Activated CD8-positive, alpha-beta memory T cell treated with anti-CD3 and anti-CD28 coated beads, Interleukin-2, amount 50 U/mL, for 4 hours (primary cell): ENCODE data around the gene MEGF11.
"Not testable (repeated sequence)": the region's sequence is repeated elsewhere in the genome, so short reads cannot be mapped to it uniquely, and the experiment has no call there.

Experiments used
- DNase-seq: peaks from one replicate; pipeline ENCODE4 v3.0.0-alpha.2; 2020

MEGF11 gene

DNA sequence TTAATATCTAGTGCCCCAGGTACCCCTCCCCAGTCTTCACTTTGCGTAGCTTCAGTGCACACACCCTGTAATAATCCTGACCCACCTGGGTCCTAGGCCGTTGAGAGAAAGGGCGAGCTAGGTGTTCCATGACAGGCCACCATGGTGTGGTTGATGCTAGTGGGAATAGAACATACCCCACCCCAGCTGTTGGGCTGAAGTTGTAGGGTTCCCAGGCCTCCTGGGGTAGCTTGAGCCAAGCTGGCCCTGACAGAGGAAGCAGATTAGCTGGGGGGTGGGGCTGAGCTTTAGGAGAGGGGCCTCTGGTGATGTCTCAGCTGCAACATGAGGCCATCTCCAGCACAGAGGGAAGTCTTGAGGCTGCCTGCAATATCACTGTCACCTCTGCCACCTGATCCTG is 343.7 kb downstream of the MEGF11 start:
- no peak for DNase-seq

DNA sequence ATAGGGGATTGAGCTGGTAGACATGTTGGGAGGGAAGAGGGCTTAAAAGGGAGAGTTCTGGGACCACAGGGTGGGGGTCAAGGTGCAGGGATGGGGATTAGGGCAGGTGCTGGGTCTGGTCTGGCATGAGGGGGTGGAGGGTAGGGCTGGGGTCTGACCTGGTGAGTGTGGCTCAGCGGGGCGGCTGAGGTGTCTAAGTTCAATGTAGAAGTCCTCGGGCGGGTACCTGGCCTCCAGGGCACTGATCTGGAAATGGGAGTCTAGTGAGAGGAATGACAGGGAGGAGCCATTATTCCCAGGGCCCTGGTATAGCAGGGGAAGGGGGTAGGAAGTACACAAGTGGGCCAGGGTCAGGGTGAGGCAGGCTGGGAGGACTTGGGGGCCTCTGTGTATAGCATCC is 344.7 kb downstream of the MEGF11 start:
- no peak for DNase-seq

DNA sequence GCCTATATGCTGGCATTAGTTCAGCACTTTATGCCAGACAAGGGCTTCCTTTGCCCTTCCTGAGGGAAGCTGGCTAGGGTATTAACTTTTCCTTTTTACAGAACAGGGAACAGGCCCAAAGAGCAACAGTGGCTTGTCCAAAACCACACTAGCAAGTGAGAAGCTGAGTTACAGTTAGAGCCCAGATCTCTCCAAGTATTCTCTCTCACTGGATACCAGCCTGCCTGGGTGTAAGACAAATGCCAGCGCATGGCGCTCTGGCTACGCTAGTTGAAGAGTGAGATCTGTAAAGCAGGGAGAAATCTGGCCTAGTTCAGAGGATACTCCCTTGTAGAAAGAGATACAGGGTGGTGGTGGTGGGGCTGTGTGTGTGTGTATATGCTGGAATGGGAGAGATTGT is 345.9 kb downstream of the MEGF11 start:
- no peak for DNase-seq

DNA sequence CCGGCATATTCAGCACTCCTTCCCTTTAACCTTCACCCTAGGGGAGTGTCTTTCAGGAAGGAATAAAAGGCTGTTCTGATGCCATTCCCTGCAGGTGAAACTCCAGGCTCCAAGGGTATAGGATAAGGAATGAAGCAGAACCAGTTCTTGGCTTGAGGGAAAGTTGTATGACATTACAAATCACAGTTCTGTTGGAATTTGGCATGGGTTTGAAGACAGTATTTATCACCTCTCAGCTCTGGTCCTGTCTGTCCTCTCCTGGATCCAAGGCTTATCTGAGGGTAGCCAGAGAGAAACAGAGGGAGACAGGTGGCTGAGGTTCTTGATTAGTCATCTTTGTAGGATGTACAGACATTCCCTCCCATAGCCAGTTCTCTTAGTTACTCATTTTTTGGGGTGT is 347.2 kb downstream of the MEGF11 start:
- no peak for DNase-seq

DNA sequence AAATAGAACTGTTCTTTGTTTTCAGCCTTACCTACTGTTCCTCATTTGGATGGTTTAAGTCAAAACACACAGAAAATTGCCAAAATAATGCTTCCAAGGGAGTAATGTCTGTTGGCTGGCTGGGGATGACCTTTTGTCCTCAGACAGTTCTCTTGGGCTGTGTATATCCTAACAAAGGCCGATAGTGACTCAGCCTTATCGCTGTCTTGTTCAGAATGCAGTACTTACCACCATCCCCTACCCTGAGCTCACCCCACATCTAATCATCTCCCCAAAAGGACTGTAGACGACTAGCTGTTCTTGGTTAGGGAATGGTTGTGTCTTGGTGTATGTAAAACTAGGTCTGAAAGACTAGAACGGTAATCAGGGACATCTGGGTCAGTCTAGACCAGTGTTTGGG is 349.2 kb downstream of the MEGF11 start:
- no peak for DNase-seq

DNA sequence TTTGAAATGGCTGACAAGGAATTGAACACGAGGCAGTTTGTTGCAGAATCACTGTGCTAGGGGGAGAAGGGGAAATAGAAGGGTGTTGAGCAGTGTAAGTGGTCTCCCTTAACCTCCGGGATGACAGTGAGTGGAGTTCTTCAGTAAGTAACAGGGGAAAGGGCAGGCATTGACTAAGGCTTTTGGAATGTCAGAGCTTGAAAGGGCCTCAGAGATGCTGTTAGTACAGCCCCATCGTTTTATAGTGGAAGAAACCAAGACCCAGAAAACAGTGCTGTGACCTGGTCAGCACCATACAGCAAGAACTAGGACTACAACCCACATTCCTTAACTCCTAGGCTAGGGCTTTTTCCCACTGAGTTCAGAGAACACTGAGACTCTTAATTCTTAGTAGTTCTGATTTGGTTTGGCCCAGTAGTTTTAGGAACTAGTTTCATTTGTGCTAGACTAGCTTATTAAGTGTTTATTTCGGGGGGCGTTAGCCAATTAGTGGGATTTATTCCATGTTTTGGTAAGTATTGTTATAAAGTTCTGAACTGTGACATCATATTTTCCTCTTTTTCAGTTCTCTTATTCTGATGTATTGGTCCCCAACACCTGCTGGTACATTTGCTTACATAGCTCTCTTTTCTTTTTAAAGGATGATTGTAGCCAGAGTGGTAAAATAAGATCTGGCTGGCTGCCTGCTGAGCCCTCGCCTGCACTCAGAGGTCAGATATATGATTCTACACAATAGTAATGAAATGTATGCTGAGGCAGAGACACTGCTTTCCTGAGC is 350.1 kb downstream of the MEGF11 start:
- no peak for DNase-seq

DNA sequence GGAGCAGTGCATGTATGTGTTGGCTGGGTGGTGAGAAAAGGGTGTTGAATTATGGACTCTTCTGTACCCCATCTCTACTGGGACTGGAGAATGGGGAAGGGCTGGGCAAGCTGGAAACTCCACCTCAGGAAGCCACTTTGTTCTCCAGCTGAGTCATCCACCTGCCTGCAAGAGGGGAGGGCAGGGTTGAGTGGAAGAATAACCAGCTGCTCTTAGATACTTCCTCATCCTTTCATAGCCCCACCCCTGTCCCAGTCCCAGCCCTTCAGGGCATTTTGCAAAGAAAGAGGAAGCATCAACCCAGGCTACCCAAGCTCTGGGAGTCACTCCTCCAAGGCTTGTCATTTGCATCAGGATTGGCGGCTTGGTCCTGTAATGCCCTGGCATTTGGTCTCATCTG is 351.2 kb downstream of the MEGF11 start:
- DNase-seq, result no peak

DNA sequence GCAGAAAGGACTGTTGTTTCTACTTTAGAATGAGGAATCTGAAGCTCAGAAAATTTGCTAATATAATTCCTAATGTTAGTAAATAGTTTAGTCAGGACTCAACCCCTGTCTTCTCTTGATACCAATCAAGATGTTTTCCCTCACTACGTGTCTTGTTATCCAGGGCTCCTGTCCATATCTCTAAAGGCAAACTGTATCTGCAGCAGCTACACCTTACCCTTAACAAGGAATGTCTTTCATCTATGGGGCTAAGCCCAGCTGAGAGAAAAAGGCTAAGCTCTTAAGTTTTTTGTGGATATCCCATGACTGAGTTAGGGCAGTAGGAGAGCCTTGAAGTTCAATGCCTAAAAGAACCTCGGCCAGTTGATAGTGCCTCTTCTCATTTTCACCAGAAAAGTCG is 351.7 kb downstream of the MEGF11 start:
- DNase-seq, result no peak

DNA sequence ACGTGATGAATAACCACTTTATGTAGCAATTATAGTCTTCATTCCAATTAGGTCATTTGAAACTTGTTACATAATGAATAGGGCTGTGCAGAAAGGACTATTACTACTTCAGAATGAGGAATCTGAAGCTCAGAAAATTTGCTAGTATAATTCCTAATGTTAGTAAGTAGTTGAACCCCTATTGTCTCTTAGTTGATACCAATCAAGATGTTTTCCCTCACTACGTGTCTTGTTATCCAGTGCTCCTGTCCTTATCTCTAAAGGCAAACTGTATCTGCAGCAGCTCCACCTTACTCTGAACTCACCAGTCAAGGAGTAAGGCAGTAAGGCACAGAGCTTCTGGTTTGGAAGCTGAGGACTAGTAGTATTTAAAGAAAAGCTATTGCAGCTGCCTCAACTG is 352.2 kb downstream of the MEGF11 start:
- no peak for DNase-seq

DNA sequence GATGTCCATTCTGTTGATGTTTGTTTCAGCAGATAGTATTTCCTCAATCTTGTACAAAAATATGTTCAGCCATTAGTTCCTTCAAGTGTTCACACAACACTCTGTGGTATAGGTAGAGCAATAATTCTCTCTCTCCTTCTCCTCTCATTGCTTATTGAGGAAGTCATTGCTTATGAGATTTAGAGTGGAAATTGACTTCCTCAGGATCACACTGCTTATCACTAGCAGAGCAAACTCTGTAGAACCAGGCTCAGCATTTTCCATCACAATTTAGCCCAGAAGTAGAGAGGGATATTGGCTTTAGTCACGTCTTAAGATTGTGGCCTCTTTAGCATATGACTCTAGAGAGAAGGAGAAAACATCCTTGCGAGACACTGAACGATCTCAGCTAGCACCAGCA is 353.1 kb downstream of the MEGF11 start:
- DNase-seq, result no peak

DNA sequence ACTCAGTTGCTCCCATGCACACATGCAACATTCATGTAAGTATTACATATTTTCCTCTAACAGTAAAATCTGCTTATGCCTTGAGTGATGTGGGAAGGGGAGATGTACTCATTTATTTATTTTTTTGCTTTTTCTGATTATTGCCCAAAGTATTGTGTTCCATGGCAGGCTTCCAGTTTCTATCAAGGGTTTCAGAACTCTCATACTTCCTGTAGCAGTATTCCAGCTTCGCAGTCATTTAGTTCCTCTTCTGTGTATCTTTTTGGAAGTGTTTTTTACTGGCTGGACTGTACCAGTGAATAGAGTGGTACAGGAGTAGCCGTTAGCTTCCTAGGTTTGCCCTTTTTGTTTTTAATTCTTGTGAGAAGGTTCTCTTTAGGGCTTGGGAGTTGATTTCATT is 357.3 kb downstream of the MEGF11 start:
- no peak for DNase-seq

DNA sequence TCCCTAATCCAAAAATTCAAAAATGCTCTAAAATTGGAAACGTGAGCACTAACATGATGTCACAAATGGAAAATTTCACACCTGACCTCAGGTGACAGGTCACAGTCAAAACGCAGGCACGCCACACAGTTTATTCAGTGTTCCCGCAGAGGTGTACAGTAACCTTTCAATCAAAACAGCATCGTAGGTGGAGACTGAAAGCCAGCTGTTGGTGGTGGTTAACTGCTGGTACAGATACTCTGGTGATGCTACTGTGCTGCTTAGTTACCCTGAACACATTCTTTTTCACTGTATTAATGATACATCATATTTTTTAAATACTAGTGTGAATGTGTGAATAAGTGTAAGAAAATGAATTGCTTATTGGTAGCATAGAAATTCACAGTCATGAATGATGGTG is 360.5 kb downstream of the MEGF11 start:
- DNase-seq, result no peak

DNA sequence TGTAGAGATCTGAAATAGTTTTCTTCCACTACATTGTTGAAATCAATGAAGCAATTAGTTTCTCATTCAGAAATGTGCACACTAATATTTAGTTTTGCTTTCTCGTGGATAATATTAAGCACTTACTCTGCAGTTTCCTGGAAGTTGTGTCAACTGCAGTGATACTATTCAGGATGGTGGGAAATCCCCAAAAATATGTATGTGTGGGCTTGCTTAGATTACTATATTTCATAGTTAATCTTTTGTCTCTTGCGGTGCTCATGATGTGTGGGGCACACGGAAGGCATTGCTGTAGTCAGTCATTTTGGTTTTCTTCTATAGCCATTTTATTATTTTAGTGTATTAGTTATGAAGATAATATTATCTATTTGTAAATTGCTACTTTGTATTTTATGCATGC is 364.6 kb downstream of the MEGF11 start:
- no peak for DNase-seq

DNA sequence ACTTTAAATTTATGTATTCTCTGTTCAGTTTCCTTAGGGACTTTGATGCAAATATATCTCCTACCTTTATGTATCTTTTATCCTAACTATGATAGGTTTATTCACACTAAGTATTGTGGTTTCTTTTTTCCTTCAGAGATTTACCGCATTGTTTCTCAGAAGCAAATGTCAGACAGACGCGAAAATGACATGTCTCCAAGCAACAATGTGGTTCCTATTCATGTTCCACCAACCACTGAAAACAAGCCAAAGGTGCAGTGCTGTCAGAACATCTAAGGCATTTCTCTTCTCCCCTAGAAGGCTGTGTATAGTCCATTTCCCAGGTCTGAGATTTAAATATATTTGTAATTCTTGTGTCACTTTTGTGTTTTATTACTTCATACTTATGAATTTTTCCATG is 366.0 kb downstream of the MEGF11 start:
- DNase-seq, result no peak

DNA sequence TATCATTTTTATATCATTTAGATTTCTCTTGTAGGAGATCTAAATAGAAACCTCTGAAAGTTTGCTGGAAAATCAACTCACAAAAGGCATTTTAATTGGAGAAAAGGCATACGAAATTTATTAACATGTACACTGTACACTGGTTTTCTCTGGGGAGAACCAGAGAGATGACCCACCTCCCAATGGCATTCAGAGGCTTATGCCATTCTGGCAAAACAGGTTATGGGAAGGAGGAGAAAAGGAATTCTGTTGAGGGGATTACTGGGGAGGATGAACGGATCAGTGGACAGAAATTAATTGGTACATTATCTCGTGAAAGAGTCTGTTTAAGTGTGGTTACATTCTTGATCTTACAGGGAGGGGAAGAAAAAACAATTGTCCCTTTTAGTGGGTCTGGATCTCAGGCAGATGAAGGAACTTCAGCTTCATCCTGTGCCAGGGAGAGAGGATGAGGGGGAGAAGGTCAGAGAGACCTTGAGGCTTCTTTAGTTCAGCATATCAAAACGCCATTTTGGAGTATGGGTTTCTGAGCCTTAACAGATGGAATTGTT is 367.8 kb downstream of the MEGF11 start:
- no peak for DNase-seq

DNA sequence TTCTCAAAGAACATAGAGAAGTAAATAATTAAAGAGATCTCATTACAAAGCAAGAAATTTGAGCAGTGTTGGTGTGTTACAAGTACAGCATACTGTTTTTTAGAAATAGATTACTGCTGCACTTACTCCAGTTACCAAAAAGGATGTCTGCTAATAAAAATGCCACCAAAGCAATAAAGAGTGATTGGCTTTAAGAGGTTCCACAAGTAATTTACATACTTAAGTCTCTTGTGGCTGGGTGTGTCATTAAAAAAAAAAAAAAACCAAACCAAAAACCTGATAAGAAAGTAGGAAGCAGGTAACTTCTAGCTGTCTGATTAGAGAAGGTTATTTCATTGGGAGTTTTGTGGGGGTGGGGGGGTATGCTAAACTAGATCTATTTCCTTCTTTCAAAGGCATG is 369.0 kb downstream of the MEGF11 start:
- no peak for DNase-seq

DNA sequence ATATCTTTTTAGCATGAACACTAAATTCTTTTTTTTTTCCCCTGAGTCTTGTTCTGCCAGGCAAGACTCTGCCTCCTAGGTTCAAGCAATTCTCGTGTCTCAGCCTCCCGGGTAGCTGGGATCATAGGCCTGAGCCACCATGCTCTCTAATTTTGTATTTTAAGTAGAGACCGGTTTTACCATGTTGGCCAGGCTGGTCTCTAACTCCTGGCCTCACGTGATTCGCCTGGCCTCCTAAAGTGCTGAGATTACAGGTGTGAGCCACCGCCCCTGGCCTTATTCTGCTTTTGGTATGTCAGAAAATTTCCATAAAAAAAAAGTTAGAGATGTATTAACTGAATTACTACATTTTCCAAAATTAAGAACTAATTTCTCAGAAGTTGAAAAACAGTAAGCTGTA is 370.0 kb downstream of the MEGF11 start:
- no peak for DNase-seq

DNA sequence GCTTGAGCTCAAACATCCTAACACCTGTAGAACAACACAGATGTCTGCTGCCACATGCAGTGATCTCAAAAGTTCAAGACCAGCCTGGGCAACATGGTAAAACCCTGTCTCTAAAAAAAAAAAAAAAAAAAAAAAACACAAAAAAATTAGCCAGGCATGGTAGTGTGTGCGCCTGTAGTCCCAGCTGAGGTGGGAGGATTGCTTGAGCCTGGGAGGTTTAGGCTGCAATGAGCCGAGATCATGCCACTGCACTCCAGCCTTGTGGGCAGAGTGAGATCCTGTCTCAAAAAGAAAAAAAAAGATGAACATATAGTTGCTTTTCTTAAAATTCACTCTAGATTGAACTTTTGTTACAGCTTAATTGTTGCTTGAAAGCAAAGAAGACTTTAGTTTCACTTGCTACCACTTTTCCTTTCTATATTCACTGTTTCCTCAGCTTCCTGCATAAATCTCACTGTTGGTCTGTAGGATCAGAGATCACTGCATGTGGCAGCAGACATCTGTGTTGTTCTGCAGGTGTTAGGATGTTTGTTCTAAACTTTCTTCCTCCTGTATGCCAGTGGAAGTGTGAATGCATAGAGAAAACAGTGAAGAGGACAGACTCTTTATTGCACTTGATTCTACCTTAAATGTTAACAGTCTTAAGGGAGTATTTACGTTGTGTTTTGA is 371.6 kb downstream of the MEGF11 start:
- DNase-seq, result no peak

DNA sequence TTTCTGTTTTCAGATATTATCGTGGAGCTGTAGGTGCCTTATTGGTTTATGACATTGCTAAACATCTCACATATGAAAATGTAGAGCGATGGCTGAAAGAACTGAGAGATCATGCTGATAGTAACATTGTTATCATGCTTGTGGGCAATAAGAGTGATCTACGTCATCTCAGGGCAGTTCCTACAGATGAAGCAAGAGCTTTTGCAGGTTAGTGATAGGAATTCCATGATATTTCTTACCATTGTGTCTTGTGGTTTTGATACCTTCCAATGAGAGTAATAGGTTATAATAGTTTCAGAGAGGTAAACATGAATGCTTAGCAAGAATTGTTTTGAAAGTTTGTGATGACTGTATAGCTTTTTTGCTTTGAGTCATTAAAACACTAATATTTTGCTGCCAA is 375.8 kb downstream of the MEGF11 start:
- no peak for DNase-seq

DNA sequence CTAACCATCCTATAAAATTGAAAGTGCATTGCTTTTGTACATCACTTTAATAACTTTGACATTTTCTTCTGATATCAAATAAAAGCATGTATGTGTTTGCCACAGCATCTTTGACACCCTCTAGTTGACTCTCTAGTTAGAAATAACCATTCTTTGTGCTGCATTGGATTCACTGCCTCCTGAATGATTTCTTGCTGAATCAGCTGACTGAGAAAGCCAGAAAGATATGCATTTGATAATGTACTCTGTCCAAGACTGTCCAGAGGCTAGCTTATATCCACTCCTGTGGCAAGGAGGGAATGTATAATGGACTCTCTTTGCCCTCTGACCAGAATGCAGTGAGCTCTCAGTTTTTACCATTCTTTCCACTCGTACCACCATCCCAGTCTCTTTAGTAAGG is 378.1 kb downstream of the MEGF11 start:
- DNase-seq, result no peak

DNA sequence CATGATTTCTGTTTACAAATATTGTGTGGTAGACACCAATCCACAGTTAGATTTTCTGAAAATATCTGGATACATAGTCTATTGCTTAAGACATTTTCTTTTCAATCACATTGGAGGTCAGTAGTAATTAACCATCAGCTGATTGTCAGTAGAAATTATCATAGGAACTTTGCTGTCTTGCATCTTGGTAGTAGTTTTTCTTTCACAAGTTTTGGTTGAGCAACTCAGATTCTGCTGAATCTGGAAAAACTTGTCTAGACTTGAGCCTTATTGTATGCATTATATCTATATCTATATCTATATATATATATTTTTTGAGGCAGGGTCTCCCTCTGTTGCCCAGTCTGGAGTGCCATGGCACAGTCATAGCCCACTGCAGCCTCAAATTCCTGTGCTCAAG is 380.3 kb downstream of the MEGF11 start:
- no peak for DNase-seq

DNA sequence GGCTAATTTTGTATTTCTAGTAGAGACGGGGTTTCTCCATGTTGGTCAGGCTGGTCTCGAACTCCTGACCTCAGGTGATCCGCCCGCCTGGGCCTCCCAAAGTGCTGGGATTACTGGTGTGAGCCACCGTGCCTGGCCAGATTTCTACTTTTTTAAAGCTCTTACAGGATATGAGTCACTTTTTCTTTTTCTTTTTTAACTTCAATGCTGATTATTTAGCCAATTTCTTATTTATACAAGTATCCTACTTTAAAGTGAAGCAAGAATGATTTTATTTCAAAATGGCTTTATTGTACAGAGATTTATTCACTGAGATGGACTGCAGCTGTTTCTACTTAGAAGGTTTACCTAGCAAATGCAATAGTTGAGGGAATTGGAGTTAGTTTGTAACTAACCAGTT is 381.0 kb downstream of the MEGF11 start:
- not testable (repeated sequence) for DNase-seq

DNA sequence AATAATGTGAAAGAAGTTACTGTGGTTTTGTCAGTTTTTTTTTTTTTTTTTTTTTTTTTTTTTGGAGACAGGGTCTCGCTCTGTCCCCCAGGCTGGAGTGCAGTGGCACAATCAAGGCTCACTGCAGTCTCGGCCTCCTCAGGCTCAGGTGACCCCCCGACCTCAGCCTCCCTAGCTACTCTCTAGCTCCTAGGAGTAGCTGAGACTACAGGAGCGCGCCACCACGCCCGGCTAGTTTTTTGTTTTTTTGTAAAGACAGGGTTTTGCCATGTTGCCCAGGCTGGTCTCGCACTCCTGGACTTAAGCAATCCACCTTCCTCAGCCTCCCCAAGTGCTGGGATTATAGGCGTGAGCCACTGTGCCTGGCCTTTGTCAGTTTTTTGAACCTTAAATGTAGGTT is 381.7 kb downstream of the MEGF11 start:
- not testable (repeated sequence) for DNase-seq

DNA sequence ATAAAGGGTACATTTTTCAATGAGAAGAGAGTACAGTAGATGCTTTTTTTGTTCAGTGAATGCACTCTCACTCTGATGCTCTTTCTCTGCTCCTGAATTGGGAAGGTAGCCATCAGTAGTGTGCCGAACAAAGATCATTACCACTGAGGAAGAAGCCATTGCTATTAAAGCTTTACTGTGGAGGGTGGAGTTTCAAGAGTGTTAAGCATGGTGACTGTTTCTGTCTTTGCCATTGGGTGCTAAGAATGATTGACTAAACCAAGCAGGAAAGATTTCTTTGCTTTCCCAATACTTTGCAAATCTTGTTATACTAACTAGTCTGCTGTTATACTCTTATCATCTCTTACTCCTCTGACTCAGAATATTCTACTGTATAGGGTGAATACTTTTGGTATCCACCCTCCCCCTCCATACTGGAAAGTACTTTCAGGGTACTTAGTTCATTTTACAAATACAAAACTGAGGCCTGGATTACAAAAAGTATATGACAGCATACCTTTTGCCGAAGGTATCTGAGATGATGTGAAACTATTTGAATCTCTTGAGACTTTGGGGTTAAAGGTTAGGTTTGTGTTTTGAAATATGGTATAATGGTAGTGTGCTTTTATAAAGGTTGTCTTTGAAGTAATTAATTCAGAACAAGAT is 382.5 kb downstream of the MEGF11 start:
- DNase-seq, result no peak
